Measurements from ENCODE around the gene RCCD1. TPM values are rescaled to one million over a fixed set of nuclear protein-coding genes. Genes with fewer than 3 reads are reported as not detected.
A peak's percentile ranks its signal among the peaks of the same experiment; 100 is the strongest.

Gene RCCD1
- total RNA-seq, 1 donor from 2014 or later = 10.0 TPM

DNA sequence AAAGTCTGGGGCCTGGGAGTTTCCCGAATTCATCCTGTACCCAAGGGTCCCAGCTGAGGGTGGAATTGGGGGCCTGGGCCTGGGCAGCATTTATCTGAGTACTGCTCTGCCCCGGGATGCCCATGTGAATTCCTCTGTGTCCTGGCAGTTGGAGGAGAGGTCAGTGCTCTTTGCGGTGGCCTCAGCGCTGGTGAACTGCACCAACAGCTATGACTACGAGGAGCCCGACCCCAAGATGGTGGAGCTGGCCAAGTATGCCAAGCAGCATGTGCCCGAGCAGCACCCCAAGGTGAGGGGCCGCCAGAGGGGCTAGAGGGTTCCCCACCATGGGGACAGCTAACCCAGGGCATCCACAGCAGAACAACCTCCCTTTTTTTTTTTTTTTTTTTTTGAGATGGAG is 6.2 kb upstream of the RCCD1 start:
- TF ChIP-seq, protein P1, sequence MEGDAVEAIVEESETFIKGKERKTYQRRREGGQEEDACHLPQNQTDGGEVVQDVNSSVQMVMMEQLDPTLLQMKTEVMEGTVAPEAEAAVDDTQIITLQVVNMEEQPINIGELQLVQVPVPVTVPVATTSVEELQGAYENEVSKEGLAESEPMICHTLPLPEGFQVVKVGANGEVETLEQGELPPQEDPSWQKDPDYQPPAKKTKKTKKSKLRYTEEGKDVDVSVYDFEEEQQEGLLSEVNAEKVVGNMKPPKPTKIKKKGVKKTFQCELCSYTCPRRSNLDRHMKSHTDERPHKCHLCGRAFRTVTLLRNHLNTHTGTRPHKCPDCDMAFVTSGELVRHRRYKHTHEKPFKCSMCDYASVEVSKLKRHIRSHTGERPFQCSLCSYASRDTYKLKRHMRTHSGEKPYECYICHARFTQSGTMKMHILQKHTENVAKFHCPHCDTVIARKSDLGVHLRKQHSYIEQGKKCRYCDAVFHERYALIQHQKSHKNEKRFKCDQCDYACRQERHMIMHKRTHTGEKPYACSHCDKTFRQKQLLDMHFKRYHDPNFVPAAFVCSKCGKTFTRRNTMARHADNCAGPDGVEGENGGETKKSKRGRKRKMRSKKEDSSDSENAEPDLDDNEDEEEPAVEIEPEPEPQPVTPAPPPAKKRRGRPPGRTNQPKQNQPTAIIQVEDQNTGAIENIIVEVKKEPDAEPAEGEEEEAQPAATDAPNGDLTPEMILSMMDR (IDR thresholded peaks at IDR 0.05) = no peak
- intact Hi-C loops (cut with DNase I) = no loop called here
- H3K4me1 ChIP-seq = no peaks in the 10 kb centered on the region
- no peak overlapping the region for H3K4me3 ChIP-seq
- DNase-seq (ENCODE audit: low spot score in 2 of 2) = no peak
- H3K36me3 ChIP-seq = peaks cover 86 to 92% of the 10 kb centered on the region in 2 donors
- H3K27me3 ChIP-seq = no peaks in the 10 kb centered on the region
- H3K9me3 ChIP-seq = no peaks in the 10 kb centered on the region
- no peak overlapping the region for H3K27ac ChIP-seq

DNA sequence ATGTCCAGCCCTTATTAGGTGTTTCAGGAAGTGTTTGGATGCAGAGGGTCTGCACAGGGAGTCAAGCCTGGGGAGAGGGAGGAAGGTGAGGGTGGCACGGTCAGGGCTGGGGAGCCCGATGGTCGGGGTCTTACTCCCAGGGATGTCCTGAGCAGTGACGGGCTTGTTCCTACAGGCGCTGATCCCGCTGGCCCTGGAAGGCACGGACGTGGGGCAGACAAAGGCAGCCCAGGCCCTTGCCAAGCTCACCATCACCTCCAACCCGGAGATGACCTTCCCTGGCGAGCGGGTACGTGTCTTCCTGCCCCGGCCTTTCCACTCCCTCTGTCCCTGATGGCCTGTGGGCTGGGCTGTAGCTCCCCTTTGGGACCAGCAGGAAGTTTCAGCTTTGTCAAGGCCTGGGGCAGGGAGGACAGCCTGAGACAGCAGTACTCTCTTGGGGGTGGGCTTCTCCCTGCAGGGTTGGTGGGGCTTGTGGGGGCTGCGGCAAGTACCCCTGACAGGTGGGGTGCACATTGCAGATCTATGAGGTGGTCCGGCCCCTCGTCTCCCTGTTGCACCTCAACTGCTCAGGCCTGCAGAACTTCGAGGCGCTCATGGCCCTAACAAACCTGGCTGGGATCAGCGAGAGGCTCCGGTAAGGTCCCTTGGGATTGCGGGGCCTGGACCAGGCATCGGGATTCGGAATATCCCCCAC is 4.6 kb upstream of the RCCD1 start:
- no peaks in the 10 kb centered on the region for H3K9me3 ChIP-seq
- H3K4me3 ChIP-seq = no peak overlapping the region
- no peak overlapping the region for H3K27ac ChIP-seq
- intact Hi-C loops (cut with DNase I) = no loop called here
- peaks cover 75 to 81% of the 10 kb centered on the region in 2 donors for H3K36me3 ChIP-seq
- H3K27me3 ChIP-seq = no peaks in the 10 kb centered on the region
- TF ChIP-seq, protein P1 (IDR thresholded peaks at IDR 0.05) = no peak
- peaks cover 0 to under 1% of the 10 kb centered on the region in 2 donors for H3K4me1 ChIP-seq
- DNase-seq (ENCODE audit: low spot score in 2 of 2) = no peak

DNA sequence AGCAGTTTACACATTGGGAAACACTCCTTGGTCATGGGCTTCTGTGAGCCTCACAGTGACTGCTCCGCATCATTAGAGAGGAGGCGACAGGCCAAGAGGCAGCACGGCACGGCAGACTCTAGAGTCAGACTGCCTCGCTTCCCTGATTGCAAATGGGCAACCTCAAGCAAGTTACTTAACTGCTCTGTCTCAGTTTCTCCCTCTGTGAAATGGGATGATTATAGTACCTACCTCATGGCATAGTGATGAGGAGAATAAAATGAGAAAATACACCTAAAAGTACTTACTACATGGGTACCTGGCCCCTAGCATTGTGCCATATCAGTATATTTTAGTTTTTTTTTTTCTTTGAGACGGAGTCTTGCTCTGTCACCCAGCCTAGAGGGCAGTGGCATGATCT is 4.0 kb upstream of the RCCD1 start:
- Histone ChIP-seq H3K4me1 (peaks cover 5 to 6% of the 10 kb centered on the region in 2 donors), H3K27me3 (no peaks in the 10 kb centered on the region), H3K27ac (no peak overlapping the region), H3K36me3 (peaks cover 74 to 75% of the 10 kb centered on the region in 2 donors), H3K4me3 (no peak overlapping the region), H3K9me3 (no peaks in the 10 kb centered on the region)
- DNase-seq (ENCODE audit: low spot score in 2 of 2) = no peak
- intact Hi-C loops (cut with DNase I) = no loop called here
- TF ChIP-seq, protein P1 (IDR thresholded peaks at IDR 0.05) = no peak

DNA sequence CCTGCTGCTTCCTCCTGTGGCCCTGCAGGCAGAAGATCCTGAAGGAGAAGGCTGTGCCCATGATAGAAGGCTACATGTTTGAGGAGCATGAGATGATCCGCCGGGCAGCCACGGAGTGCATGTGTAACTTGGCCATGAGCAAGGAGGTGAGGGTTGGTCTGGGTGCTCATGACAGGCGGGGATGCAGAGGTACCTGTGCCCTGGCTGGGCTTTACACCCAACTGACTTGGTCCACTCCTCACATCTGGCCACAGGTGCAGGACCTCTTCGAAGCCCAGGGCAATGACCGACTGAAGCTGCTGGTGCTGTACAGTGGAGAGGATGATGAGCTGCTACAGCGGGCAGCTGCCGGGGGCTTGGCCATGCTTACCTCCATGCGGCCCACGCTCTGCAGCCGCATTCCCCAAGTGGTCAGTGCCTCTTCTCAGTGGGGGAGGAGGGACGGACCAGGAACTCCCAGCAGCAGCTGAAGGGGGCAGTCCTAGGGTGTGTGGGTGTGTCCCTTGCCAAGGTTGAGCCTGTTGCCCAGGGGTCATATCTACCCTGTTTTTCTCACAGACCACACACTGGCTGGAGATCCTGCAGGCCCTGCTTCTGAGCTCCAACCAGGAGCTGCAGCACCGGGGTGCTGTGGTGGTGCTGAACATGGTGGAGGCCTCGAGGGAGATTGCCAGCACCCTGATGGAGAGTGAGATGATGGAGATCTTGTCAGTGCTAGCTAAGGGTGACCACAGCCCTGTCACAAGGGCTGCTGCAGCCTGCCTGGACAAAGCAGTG is 1.6 kb upstream of the RCCD1 start:
- H3K4me1 ChIP-seq = peaks cover 5 to 22% of the 10 kb centered on the region in 2 donors
- H3K36me3 ChIP-seq = peaks cover 54 to 55% of the 10 kb centered on the region in 2 donors
- H3K4me3 ChIP-seq = no peak overlapping the region
- DNase-seq (ENCODE audit: low spot score in 2 of 2) = no peak
- TF ChIP-seq, protein P1 (IDR thresholded peaks at IDR 0.05) = no peak
- intact Hi-C loops (cut with DNase I) = no loop called here
- H3K9me3 ChIP-seq = no peaks in the 10 kb centered on the region
- no peak overlapping the region for H3K27ac ChIP-seq
- H3K27me3 ChIP-seq = no peaks in the 10 kb centered on the region

DNA sequence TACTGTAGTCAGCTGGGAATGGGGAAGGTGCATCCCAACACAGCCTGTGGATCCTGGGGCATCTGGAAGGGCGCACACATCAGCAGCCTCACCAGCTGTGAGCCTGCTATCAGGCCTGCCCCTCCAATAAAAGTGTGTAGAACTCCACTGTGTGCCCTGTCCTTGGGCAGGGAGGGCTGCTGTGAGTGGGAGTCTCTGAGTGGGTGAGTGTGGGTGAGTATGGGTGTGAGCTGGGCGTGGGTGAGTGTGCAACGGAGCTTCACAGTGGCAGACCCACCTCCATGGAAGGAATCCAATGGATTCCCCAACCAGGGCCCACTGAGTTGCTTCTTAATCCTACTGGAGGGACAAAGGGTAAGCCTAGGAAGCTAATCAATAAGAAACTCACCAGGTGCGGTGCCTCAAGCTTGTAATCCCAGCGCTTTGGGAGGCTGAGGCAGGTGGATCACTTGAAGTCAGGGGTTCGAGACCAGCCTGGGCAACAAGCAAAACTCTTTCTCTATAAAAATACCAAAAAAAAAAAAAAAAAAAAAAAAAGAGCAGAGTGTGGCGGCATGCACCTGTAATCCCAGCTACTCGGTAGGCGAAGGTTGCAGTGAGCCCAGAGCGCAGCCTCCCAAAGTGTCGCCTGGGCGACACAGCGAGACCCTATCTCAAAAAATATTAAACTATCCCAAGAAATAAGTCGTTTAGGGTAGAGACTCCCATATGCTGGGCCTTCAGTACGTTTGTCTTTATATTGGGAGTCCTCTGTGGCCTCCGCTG is 555 bp upstream of the RCCD1 start:
- Histone ChIP-seq H3K9me3 (no peaks in the 10 kb centered on the region), H3K4me1 (peaks cover 5 to 26% of the 10 kb centered on the region in 2 donors), H3K36me3 (peaks cover 44 to 45% of the 10 kb centered on the region in 2 donors), H3K27me3 (no peaks in the 10 kb centered on the region), H3K27ac (peak overlapping the region; percentile 82 to 96), H3K4me3 (peak overlapping the region; percentile 75 to 80)
- DNase-seq (ENCODE audit: low spot score in 2 of 2) = no peak
- TF ChIP-seq, protein P1 (IDR thresholded peaks at IDR 0.05) = no peak
- intact Hi-C loops (cut with DNase I) = loop anchor here (2.0 kb wide), 1 partner anchor 69 kb away; the partner anchor contains the start of gene VPS33B

All from ascending aorta (tissue), 2 donors.